Stimulated activated naive B cell treated with anti-CD40 and anti-IgM and Interleukin-4, amounts not matched to agents 10 μg/mL and 1 μg/mL and 100 μg/mL, for 72 hours (primary cell): ENCODE results near the gene PIGP.
"Not testable (repeated sequence)": the region's sequence is repeated elsewhere in the genome, so short reads cannot be mapped to it uniquely, and the experiment has no call there.

Source experiments
- ATAC-seq, 2 donors: fragments of 150-1000 bp; cut with Tn5 transposase; replicated peaks; 2 replicates each; pipeline ENCODE4 v1.10.0; 2021; ENCODE audit warnings: moderate library complexity in 1 of 2
- DNase-seq: peaks from one replicate; pipeline ENCODE4 v3.0.0; 2021
- H3K27ac Mint-ChIP-seq: one replicate; pipeline ENCODE4 v1.8.0; 2022; ENCODE audit warnings: mild to moderate bottlenecking, mixed read lengths
- H3K27me3 Mint-ChIP-seq, 2 donors: one replicate each; pipeline ENCODE4 v1.8.0; 2022; ENCODE audit warnings: mixed read lengths in 2 of 2
- H3K36me3 Mint-ChIP-seq, 2 donors: one replicate each; pipeline ENCODE4 v1.8.0; 2022; ENCODE audit warnings: mixed read lengths in 2 of 2, mild to moderate bottlenecking in 1 of 2
- H3K4me1 Mint-ChIP-seq, 2 donors: one replicate each; pipeline ENCODE4 v1.8.0; 2022; ENCODE audit warnings: mixed read lengths in 2 of 2, mild to moderate bottlenecking in 1 of 2
- H3K4me3 Mint-ChIP-seq, 2 donors: one replicate each; pipeline ENCODE4 v1.8.0; 2022; ENCODE audit warnings: mild to moderate bottlenecking in 2 of 2, mixed read lengths in 2 of 2, moderate library complexity in 1 of 2
- H3K9me3 Mint-ChIP-seq, 2 donors: one replicate each; pipeline ENCODE4 v1.8.0; 2022; ENCODE audit warnings: mixed read lengths in 2 of 2, mild to moderate bottlenecking in 1 of 2

Gene PIGP

GRCh38 chr21:37072988-37073416, at the start of gene PIGP, which contains the start of gene TTC3:
Gene PIGP, minus strand, starts transcription at chr21:37073071. Its CDS starts 556 bp downstream, at chr21:37072515.
Gene TTC3, plus strand, starts transcription at chr21:37073254. Its CDS starts 14,004 bp downstream, at chr21:37087258.
- ATAC-seq, result peak; percentile 73 to 75
- H3K9me3 Mint-ChIP-seq, result peaks cover 0 to 2% of the 10 kb centered on the region in 2 donors
- H3K4me3 Mint-ChIP-seq, result peak within 1 kb of the TSS; percentile 83 to 96
- peaks cover 20 to 32% of the 10 kb centered on the region in 2 donors for H3K36me3 Mint-ChIP-seq
- H3K27ac Mint-ChIP-seq, result peak within 1 kb of the TSS; percentile 99
- DNase-seq, result peak; percentile 97
- H3K27me3 Mint-ChIP-seq, result no peaks in the 10 kb centered on the region
- peaks cover 19 to 36% of the 10 kb centered on the region in 2 donors for H3K4me1 Mint-ChIP-seq

- Mint-ChIP-seq H3K4me3 (no peak overlapping the region), H3K27me3 (no peaks in the 10 kb centered on the region), H3K27ac (peak overlapping the region; percentile 53), H3K36me3 (peaks cover 17 to 30% of the 10 kb centered on the region in 2 donors), H3K4me1 (peaks cover 7 to 8% of the 10 kb centered on the region in 2 donors), H3K9me3 (no peaks in the 10 kb centered on the region)
- ATAC-seq, result no peak
- no peak for DNase-seq
Measured at GRCh38 chr21:37119421-37120218, 46.7 kb upstream of the PIGP start.

GRCh38 chr21:37118187-37118826, 45.4 kb upstream of the PIGP start:
- Mint-ChIP-seq H3K4me3 (no peak overlapping the region), H3K36me3 (peaks cover 17 to 30% of the 10 kb centered on the region in 2 donors), H3K4me1 (peaks cover 7 to 8% of the 10 kb centered on the region in 2 donors), H3K9me3 (no peaks in the 10 kb centered on the region), H3K27ac (no peak overlapping the region), H3K27me3 (no peaks in the 10 kb centered on the region)
- no peak for ATAC-seq
- DNase-seq, result no peak

- no peak for ATAC-seq
- no peaks in the 10 kb centered on the region for H3K9me3 Mint-ChIP-seq
- H3K27ac Mint-ChIP-seq, result no peak overlapping the region
- no peak for DNase-seq
- no peaks in the 10 kb centered on the region for H3K27me3 Mint-ChIP-seq
- no peak overlapping the region for H3K4me3 Mint-ChIP-seq
- peaks cover 10 to 27% of the 10 kb centered on the region in 2 donors for H3K36me3 Mint-ChIP-seq
- peaks cover 7 to 8% of the 10 kb centered on the region in 2 donors for H3K4me1 Mint-ChIP-seq
Measured at GRCh38 chr21:37117204-37117603, 44.3 kb upstream of the PIGP start.

GRCh38 chr21:37116459-37116858, 43.6 kb upstream of the PIGP start:
- not testable (repeated sequence) for DNase-seq, H3K27me3 Mint-ChIP-seq, H3K4me3 Mint-ChIP-seq, H3K9me3 Mint-ChIP-seq, ATAC-seq, H3K27ac Mint-ChIP-seq, H3K4me1 Mint-ChIP-seq
- peaks cover 12 to 31% of the 10 kb centered on the region in 2 donors for H3K36me3 Mint-ChIP-seq

GRCh38 chr21:37114301-37114700, 41.4 kb upstream of the PIGP start:
- DNase-seq, H3K9me3 Mint-ChIP-seq, H3K27ac Mint-ChIP-seq, H3K27me3 Mint-ChIP-seq, ATAC-seq, H3K4me1 Mint-ChIP-seq, H3K4me3 Mint-ChIP-seq: not testable (repeated sequence)
- H3K36me3 Mint-ChIP-seq, result peaks cover 15 to 28% of the 10 kb centered on the region in 2 donors

- peaks cover 38 to 41% of the 10 kb centered on the region in 2 donors for H3K36me3 Mint-ChIP-seq
- H3K27ac Mint-ChIP-seq, H3K4me1 Mint-ChIP-seq, H3K27me3 Mint-ChIP-seq, H3K4me3 Mint-ChIP-seq, DNase-seq, ATAC-seq, H3K9me3 Mint-ChIP-seq: not testable (repeated sequence)
Measured at GRCh38 chr21:37111029-37111428, 38.2 kb upstream of the PIGP start.

GRCh38 chr21:37106998-37107397, 34.1 kb upstream of the PIGP start:
- H3K36me3 Mint-ChIP-seq, result peaks cover 39 to 41% of the 10 kb centered on the region in 2 donors
- no peaks in the 10 kb centered on the region for H3K27me3 Mint-ChIP-seq
- peaks cover 3 to 6% of the 10 kb centered on the region in 2 donors for H3K4me1 Mint-ChIP-seq
- peaks cover 3 to 9% of the 10 kb centered on the region in 2 donors for H3K9me3 Mint-ChIP-seq
- DNase-seq (no peak), ATAC-seq (no peak)
- H3K4me3 Mint-ChIP-seq, result no peak overlapping the region
- no peak overlapping the region for H3K27ac Mint-ChIP-seq

- H3K27ac Mint-ChIP-seq, DNase-seq, H3K27me3 Mint-ChIP-seq, H3K9me3 Mint-ChIP-seq, ATAC-seq, H3K4me3 Mint-ChIP-seq, H3K4me1 Mint-ChIP-seq: not testable (repeated sequence)
- H3K36me3 Mint-ChIP-seq, result peaks cover 34 to 54% of the 10 kb centered on the region in 2 donors
Measured at GRCh38 chr21:37102746-37103145, 29.9 kb upstream of the PIGP start.

- no peaks in the 10 kb centered on the region for H3K27me3 Mint-ChIP-seq
- peaks cover 31 to 48% of the 10 kb centered on the region in 2 donors for H3K36me3 Mint-ChIP-seq
- no peak overlapping the region for H3K27ac Mint-ChIP-seq
- H3K4me1 Mint-ChIP-seq, result peaks cover 3 to 6% of the 10 kb centered on the region in 2 donors
- DNase-seq, result no peak
- H3K4me3 Mint-ChIP-seq, result no peak overlapping the region
- ATAC-seq, result no peak
- peaks cover 0 to 1% of the 10 kb centered on the region in 2 donors for H3K9me3 Mint-ChIP-seq
Measured at GRCh38 chr21:37101384-37101783, 28.5 kb upstream of the PIGP start.

- no peak overlapping the region for H3K4me3 Mint-ChIP-seq
- ATAC-seq, result no peak
- no peak for DNase-seq
- H3K27me3 Mint-ChIP-seq, result no peaks in the 10 kb centered on the region
- H3K9me3 Mint-ChIP-seq, result peaks cover 0 to 1% of the 10 kb centered on the region in 2 donors
- peaks cover 3 to 6% of the 10 kb centered on the region in 2 donors for H3K4me1 Mint-ChIP-seq
- peaks cover 36 to 52% of the 10 kb centered on the region in 2 donors for H3K36me3 Mint-ChIP-seq
- no peak overlapping the region for H3K27ac Mint-ChIP-seq
Measured at GRCh38 chr21:37100316-37100715, 27.4 kb upstream of the PIGP start.

GRCh38 chr21:37098751-37099150, 25.9 kb upstream of the PIGP start:
- H3K4me3 Mint-ChIP-seq, result no peak overlapping the region
- no peak overlapping the region for H3K27ac Mint-ChIP-seq
- ATAC-seq, result no peak
- no peaks in the 10 kb centered on the region for H3K4me1 Mint-ChIP-seq
- peaks cover 32 to 51% of the 10 kb centered on the region in 2 donors for H3K36me3 Mint-ChIP-seq
- no peak for DNase-seq
- no peaks in the 10 kb centered on the region for H3K27me3 Mint-ChIP-seq
- no peaks in the 10 kb centered on the region for H3K9me3 Mint-ChIP-seq

GRCh38 chr21:37095821-37096220, 22.9 kb upstream of the PIGP start:
- H3K36me3 Mint-ChIP-seq, result peaks cover 28 to 38% of the 10 kb centered on the region in 2 donors
- DNase-seq (no peak), ATAC-seq (no peak)
- H3K4me3 Mint-ChIP-seq, result no peak overlapping the region
- H3K27ac Mint-ChIP-seq, result no peak overlapping the region
- no peaks in the 10 kb centered on the region for H3K27me3 Mint-ChIP-seq
- no peaks in the 10 kb centered on the region for H3K4me1 Mint-ChIP-seq
- H3K9me3 Mint-ChIP-seq, result no peaks in the 10 kb centered on the region

GRCh38 chr21:37093977-37094376, 21.1 kb upstream of the PIGP start:
- no peaks in the 10 kb centered on the region for H3K27me3 Mint-ChIP-seq
- no peaks in the 10 kb centered on the region for H3K4me1 Mint-ChIP-seq
- no peaks in the 10 kb centered on the region for H3K9me3 Mint-ChIP-seq
- H3K27ac Mint-ChIP-seq, result no peak overlapping the region
- H3K36me3 Mint-ChIP-seq, result peaks cover 23% of the 10 kb centered on the region in 2 donors
- no peak overlapping the region for H3K4me3 Mint-ChIP-seq
- DNase-seq (no peak), ATAC-seq (no peak)
